ENCODE measurements around the gene MTX1. TPM values are rescaled to one million over a fixed set of nuclear protein-coding genes. Genes with fewer than 3 reads are reported as not detected.
"Not testable (repeated sequence)": the region's sequence is repeated elsewhere in the genome, so short reads cannot be mapped to it uniquely, and the experiment has no call there.

The MTX1 gene
- total RNA-seq, 2 donors from 2014 or later, result 49.6 to 57.1 TPM

DNA sequence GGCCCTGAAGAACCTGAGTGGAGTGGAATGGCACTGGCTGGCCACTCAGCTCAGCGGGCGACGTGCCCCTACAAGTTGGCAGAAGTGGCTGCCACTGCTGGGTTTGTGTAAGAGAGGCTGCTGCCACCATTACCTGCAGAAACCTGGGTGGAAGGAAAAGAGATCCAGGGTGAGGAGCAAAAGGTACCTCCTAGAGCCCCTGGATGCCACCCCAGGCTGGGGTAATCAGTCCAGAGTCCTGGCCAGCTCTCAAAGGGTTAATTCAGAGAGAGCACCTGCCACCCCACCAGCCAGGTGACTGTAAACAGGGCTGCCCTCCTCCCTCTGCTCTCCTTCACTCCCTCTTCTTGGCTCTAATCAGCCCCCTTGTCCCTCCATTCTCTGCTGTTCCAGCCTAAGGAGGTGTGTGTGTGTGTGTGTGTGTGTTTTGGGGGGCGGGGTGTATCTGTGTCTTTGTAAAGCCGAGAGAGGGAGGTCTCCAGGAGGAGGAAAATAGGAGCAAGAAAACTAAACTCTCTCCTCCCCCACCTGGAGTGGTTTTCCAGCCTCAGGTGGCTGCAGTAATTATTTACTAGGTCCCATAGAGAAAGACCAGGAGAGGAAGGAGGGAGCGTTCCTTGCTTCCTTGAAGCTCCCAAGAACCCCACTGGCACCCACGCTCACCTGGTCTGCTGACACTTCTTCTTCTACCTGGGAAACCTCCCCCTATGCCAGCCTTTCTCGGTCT lies 22.3 kb upstream of the MTX1 start:
- intact Hi-C loops (cut with DNase I), result no loop called here
- no peak for TF ChIP-seq CTCF (IDR thresholded peaks at IDR 0.05)
- TF ChIP-seq POLR2AphosphoS5 (IDR thresholded peaks at IDR 0.05), result no peak
- TF ChIP-seq POLR2A (IDR thresholded peaks at IDR 0.05), result no peak
- Histone ChIP-seq H3K4me3 (no peak overlapping the region), H3K36me3 (no peaks in the 10 kb centered on the region), H3K27me3 (replicated peaks; ENCODE audit: insufficient read depth) (no peaks in the 10 kb centered on the region), H3K4me1 (replicated peaks) (no peaks in the 10 kb centered on the region), H3K9me3 (no peaks in the 10 kb centered on the region), H3K27ac (no peak overlapping the region)
- no peak for DNase-seq (ENCODE audit: low spot score)
- 29% methylated on average over 8 of the region's 8 CpGs for WGBS

GRCh38 chr1:155186794-155187455 lies 21.6 kb upstream of the MTX1 start:
- no peaks in the 10 kb centered on the region for H3K4me1 ChIP-seq (replicated peaks)
- no peaks in the 10 kb centered on the region for H3K9me3 ChIP-seq
- H3K36me3 ChIP-seq, result no peaks in the 10 kb centered on the region
- H3K27ac ChIP-seq, result no peak overlapping the region
- no peak for TF ChIP-seq POLR2A (IDR thresholded peaks at IDR 0.05)
- no peak for TF ChIP-seq CTCF (IDR thresholded peaks at IDR 0.05)
- no peak for TF ChIP-seq POLR2AphosphoS5 (IDR thresholded peaks at IDR 0.05)
- H3K27me3 ChIP-seq (replicated peaks; ENCODE audit: insufficient read depth), result no peaks in the 10 kb centered on the region
- H3K4me3 ChIP-seq, result no peak overlapping the region
- WGBS, result 68% methylated on average over 14 of the region's 14 CpGs
- intact Hi-C loops (cut with DNase I), result no loop called here
- DNase-seq (ENCODE audit: low spot score), result no peak

- Histone ChIP-seq H3K27ac (no peak overlapping the region), H3K36me3 (no peaks in the 10 kb centered on the region), H3K27me3 (replicated peaks; ENCODE audit: insufficient read depth) (no peaks in the 10 kb centered on the region), H3K9me3 (no peaks in the 10 kb centered on the region), H3K4me3 (no peak overlapping the region), H3K4me1 (replicated peaks) (peaks cover under 1% of the 10 kb centered on the region)
- DNase-seq (ENCODE audit: low spot score), result no peak
- intact Hi-C loops (cut with DNase I), result no loop called here
- TF ChIP-seq CTCF (IDR thresholded peaks at IDR 0.05), result no peak
- no peak for TF ChIP-seq POLR2A (IDR thresholded peaks at IDR 0.05)
- 82% methylated on average over 14 of the region's 16 CpGs for WGBS
Measured at GRCh38 chr1:155187456-155187891, 21.0 kb upstream of the MTX1 start.

- intact Hi-C loops (cut with DNase I), result no loop called here
- DNase-seq (ENCODE audit: low spot score), result no peak
- H3K9me3 ChIP-seq, result no peaks in the 10 kb centered on the region
Measured at GRCh38 chr1:155188268-155188667, 20.2 kb upstream of the MTX1 start.

GRCh38 chr1:155189926-155190325 lies 18.6 kb upstream of the MTX1 start:
- H3K4me1 ChIP-seq (replicated peaks), result peaks cover 19% of the 10 kb centered on the region
- H3K4me3 ChIP-seq; H3K9me3 ChIP-seq; intact Hi-C loops (cut with DNase I); H3K36me3 ChIP-seq; H3K27ac ChIP-seq; H3K27me3 ChIP-seq (replicated peaks; ENCODE audit: insufficient read depth); DNase-seq (ENCODE audit: low spot score): not testable (repeated sequence)
- WGBS, result no CpG with 5 or more reads among the region's 45 CpGs

More at GRCh38 chr1:155188268-155188667, 20.2 kb upstream of the MTX1 start:
- WGBS, result 91% methylated on average over 5 of the region's 14 CpGs
- Histone ChIP-seq H3K27me3 (replicated peaks; ENCODE audit: insufficient read depth) (no peaks in the 10 kb centered on the region), H3K4me1 (replicated peaks) (peaks cover 6% of the 10 kb centered on the region), H3K27ac (no peak overlapping the region), H3K36me3 (no peaks in the 10 kb centered on the region), H3K4me3 (no peak overlapping the region)
- no peak for TF ChIP-seq CTCF (IDR thresholded peaks at IDR 0.05)
- no peak for TF ChIP-seq POLR2AphosphoS5 (IDR thresholded peaks at IDR 0.05)
- no peak for TF ChIP-seq POLR2A (IDR thresholded peaks at IDR 0.05)
